ENCODE results near the gene PRR15L. TPM values are rescaled to one million over a fixed set of nuclear protein-coding genes. Genes with fewer than 3 reads are reported as not detected.

Gene PRR15L
- total RNA-seq, 4 donors from 2014 or later, result 0.87 TPM; not detected in 3

GRCh38 chr17:47978324-47978723, 20.6 kb upstream of the PRR15L start:
- peaks cover 0 to 98% of the 10 kb centered on the region in 2 donors for H3K36me3 ChIP-seq
- in situ Hi-C loops (cut with MboI; ENCODE audit: low sequenced_read_pairs in 4 of 4), result no loop called here
- intact Hi-C loops (cut with DNase I; ENCODE audit: low total_unique reads), result no loop called here
- ATAC-seq, result peak in 1 of 2 donors; percentile 23
- no peaks in the 10 kb centered on the region for H3K27me3 ChIP-seq
- no peak overlapping the region for H3K27ac ChIP-seq
- no peaks in the 10 kb centered on the region for H3K4me1 ChIP-seq
- TF ChIP-seq, protein P1, sequence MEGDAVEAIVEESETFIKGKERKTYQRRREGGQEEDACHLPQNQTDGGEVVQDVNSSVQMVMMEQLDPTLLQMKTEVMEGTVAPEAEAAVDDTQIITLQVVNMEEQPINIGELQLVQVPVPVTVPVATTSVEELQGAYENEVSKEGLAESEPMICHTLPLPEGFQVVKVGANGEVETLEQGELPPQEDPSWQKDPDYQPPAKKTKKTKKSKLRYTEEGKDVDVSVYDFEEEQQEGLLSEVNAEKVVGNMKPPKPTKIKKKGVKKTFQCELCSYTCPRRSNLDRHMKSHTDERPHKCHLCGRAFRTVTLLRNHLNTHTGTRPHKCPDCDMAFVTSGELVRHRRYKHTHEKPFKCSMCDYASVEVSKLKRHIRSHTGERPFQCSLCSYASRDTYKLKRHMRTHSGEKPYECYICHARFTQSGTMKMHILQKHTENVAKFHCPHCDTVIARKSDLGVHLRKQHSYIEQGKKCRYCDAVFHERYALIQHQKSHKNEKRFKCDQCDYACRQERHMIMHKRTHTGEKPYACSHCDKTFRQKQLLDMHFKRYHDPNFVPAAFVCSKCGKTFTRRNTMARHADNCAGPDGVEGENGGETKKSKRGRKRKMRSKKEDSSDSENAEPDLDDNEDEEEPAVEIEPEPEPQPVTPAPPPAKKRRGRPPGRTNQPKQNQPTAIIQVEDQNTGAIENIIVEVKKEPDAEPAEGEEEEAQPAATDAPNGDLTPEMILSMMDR (IDR thresholded peaks at IDR 0.05 in 4 of 5, conservative IDR thresholded peaks at IDR 0.05 in 1 of 5), result peak in 4 of 5 experiments; percentile 35 to 66 (median 54)
- TF ChIP-seq POLR2A (IDR thresholded peaks at IDR 0.05), result no peak
- DNase-seq, result peak; percentile 8 to 29
- H3K9me3 ChIP-seq, result no peaks in the 10 kb centered on the region
- no peak overlapping the region for H3K4me3 ChIP-seq

DNA sequence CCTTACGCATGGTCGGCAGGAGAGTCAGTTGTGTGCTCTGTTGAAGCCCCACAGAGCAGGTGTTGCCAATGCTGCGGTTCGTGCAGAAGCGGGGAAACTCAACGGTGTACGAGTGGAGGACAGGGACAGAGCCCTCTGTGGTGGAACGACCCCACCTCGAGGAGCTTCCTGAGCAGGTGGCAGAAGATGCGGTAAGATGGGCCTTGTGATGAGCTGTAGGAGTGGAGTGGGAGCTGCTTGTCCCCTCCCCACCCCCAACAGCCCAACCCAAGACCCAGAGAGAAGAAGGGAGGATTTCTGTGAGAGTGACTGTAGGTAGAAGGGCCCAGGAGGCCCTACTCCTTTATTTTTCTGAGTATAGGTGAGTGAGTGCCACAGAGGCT, 18.1 kb upstream of the PRR15L start:
- TF ChIP-seq POLR2A (IDR thresholded peaks at IDR 0.05), result no peak
- TF ChIP-seq, protein P1 (IDR thresholded peaks at IDR 0.05 in 4 of 5, conservative IDR thresholded peaks at IDR 0.05 in 1 of 5), result no peak
- no peak for DNase-seq
- no peaks in the 10 kb centered on the region for H3K27me3 ChIP-seq
- H3K36me3 ChIP-seq, result peaks cover 0 to 74% of the 10 kb centered on the region in 2 donors
- no peak overlapping the region for H3K4me3 ChIP-seq
- no peak for ATAC-seq
- no peaks in the 10 kb centered on the region for H3K9me3 ChIP-seq
- H3K4me1 ChIP-seq, result peaks cover 6 to 15% of the 10 kb centered on the region in 2 donors
- intact Hi-C loops (cut with DNase I; ENCODE audit: low total_unique reads), result no loop called here
- in situ Hi-C loops (cut with MboI; ENCODE audit: low sequenced_read_pairs in 4 of 4), result no loop called here
- H3K27ac ChIP-seq, result no peak overlapping the region

GRCh38 chr17:47975189-47975822, 17.6 kb upstream of the PRR15L start:
- Histone ChIP-seq H3K27ac (no peak overlapping the region), H3K4me1 (peaks cover 6 to 15% of the 10 kb centered on the region in 2 donors), H3K4me3 (no peak overlapping the region), H3K27me3 (no peaks in the 10 kb centered on the region), H3K36me3 (peaks cover 0 to 69% of the 10 kb centered on the region in 2 donors), H3K9me3 (no peaks in the 10 kb centered on the region)
- DNase-seq (no peak), ATAC-seq (no peak)
- intact Hi-C loops (cut with DNase I; ENCODE audit: low total_unique reads) (no loop called here), in situ Hi-C loops (cut with MboI; ENCODE audit: low sequenced_read_pairs in 4 of 4) (no loop called here)
- TF ChIP-seq, protein P1 (IDR thresholded peaks at IDR 0.05 in 4 of 5, conservative IDR thresholded peaks at IDR 0.05 in 1 of 5), result no peak
- no peak for TF ChIP-seq POLR2A (IDR thresholded peaks at IDR 0.05)

DNA sequence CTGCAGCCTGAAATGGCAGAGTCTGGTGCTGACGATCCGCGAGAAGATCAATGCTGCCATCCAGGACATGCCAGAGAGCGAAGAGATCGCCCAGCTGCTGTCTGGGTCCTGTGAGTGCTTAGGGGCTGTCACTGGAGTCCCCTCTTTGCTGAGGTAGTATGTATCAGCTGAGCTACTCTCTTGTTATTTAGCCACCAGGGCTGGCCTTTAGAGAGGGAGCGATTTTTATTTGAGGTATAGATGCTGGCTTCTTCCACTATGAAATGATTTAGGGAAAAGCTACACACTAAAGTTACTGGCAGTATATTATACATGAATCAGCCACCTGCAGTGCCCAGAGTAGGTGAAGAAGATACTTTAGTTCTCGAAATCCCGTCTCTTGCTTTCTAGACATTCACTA, 15.9 kb upstream of the PRR15L start:
- DNase-seq (no peak), ATAC-seq (no peak)
- no peak for TF ChIP-seq POLR2A (IDR thresholded peaks at IDR 0.05)
- TF ChIP-seq, protein P1 (IDR thresholded peaks at IDR 0.05 in 4 of 5, conservative IDR thresholded peaks at IDR 0.05 in 1 of 5), result no peak
- in situ Hi-C loops (cut with MboI; ENCODE audit: low sequenced_read_pairs in 4 of 4), result no loop called here
- Histone ChIP-seq H3K36me3 (peaks cover 0 to 52% of the 10 kb centered on the region in 2 donors), H3K27me3 (no peaks in the 10 kb centered on the region), H3K9me3 (no peaks in the 10 kb centered on the region), H3K4me3 (no peak overlapping the region), H3K4me1 (peaks cover 6 to 18% of the 10 kb centered on the region in 2 donors), H3K27ac (no peak overlapping the region)
- intact Hi-C loops (cut with DNase I; ENCODE audit: low total_unique reads), result no loop called here
